ENCODE data around the gene DAB1. TPM values are rescaled to one million over a fixed set of nuclear protein-coding genes. Genes with fewer than 3 reads are reported as not detected.
"Not testable (repeated sequence)": the region's sequence is repeated elsewhere in the genome, so short reads cannot be mapped to it uniquely, and the experiment has no call there.

Gene DAB1
- total RNA-seq, 2 donors from 2014 or later: 0.72 TPM; not detected in 1

DNA sequence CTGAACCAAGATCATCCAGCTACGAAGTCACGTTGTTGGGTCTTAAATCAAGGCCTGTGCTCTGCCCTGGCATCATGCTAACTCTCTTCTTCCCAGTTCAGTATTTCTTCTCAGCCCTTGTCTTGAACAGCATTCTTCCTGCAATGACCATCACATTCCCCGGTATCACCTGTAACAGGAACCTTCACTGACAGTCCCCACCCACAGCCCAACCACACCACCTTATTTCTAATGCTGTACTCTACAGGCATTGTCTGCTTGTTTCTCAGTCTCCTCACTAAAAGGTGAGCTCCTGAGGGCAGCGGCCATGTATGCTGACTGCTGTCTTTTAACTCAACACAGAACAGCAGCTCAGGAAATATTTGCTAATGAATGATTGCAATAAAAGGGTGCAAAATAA is 54.0 kb downstream of the DAB1 start:
- Mint-ChIP-seq H3K4me1 (ENCODE audit: low read depth) (no peaks in the 10 kb centered on the region), H3K4me3 (no peak overlapping the region), H3K27ac (no peak overlapping the region), H3K36me3 (ENCODE audit: insufficient read depth in 2 of 2) (peaks cover 0 to 3% of the 10 kb centered on the region in 2 donors), H3K9me3 (peaks cover 5 to 6% of the 10 kb centered on the region in 2 donors), H3K27me3 (ENCODE audit: low read depth) (peaks cover 6% of the 10 kb centered on the region)
- DNase-seq: no peak
- no peak for ATAC-seq (replicated peaks in 1 of 2)

DNA sequence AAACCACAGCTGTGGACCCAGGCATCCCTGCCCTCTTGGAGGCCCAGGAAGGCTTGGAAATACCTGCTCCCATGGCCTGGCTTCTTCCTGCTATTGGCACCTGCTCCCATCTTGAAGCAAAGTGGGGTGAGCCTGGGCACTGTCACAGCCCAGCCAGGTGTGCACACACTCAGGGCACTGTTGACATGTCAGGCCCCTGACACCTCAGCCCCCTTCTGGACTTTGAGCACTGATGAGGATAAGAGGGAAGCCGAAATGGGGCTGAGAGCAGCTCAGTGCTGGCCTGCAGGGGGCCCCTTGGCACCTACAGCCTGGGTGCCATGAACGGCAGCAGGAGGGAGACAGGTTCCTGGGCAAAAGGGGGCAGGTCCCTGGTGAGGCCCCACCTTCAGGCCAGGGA is 55.9 kb downstream of the DAB1 start:
- H3K4me3 Mint-ChIP-seq: no peak overlapping the region
- DNase-seq (no peak), ATAC-seq (replicated peaks in 1 of 2) (no peak)
- peaks cover 3% of the 10 kb centered on the region for H3K27me3 Mint-ChIP-seq (ENCODE audit: low read depth)
- H3K27ac Mint-ChIP-seq: no peak overlapping the region
- no peaks in the 10 kb centered on the region for H3K4me1 Mint-ChIP-seq (ENCODE audit: low read depth)
- peaks cover 5 to 6% of the 10 kb centered on the region in 2 donors for H3K9me3 Mint-ChIP-seq
- peaks cover 0 to 3% of the 10 kb centered on the region in 2 donors for H3K36me3 Mint-ChIP-seq (ENCODE audit: insufficient read depth in 2 of 2)

DNA sequence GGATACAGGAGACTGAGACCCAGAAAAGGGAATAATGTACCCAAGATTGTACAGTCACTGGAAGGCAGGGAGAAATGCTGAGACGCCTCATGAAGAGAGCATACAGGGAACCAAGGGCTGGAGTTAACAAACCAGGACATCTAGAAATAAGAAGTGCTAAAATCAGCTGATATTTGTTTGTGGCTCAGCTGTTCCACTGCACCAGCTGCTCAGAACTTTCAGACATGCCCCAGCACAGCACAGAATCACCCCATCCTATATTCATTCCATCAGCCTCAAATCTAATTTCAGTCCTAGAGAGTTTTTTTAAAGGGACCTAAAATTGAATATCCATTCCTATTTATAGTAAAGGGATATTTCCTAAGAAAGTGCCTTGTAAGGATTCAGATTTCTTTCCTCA is 60.2 kb downstream of the DAB1 start:
- H3K27ac Mint-ChIP-seq: no peak overlapping the region
- H3K36me3 Mint-ChIP-seq (ENCODE audit: insufficient read depth in 2 of 2): peaks cover 0 to 1% of the 10 kb centered on the region in 2 donors
- no peaks in the 10 kb centered on the region for H3K4me1 Mint-ChIP-seq (ENCODE audit: low read depth)
- no peaks in the 10 kb centered on the region for H3K27me3 Mint-ChIP-seq (ENCODE audit: low read depth)
- ATAC-seq (replicated peaks in 1 of 2) (no peak), DNase-seq (no peak)
- H3K4me3 Mint-ChIP-seq: no peak overlapping the region
- H3K9me3 Mint-ChIP-seq: peaks cover 2 to 4% of the 10 kb centered on the region in 2 donors

- no peaks in the 10 kb centered on the region for H3K36me3 Mint-ChIP-seq (ENCODE audit: insufficient read depth in 2 of 2)
These were observed 60.7 kb downstream of the DAB1 start for GRCh38 chr1:57363165-57363564.

DNA sequence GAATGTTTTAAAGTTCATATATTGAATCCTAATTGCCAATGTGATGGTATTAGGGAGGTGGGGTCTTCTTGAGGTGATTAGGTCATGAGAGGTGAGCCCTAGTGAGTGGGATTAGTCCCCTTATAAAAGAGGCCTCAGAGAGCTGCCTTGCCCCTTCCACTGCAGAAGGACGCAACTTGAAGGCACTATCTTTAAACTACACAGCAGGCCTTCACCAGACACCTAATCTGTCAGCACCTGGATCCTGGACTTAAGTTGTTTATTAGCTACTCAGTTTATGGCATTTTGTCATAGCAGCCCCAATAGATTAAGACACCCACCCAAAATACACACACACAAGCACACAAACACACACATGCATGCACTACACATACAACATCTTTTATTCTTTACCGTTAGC is 61.4 kb downstream of the DAB1 start:
- Mint-ChIP-seq H3K9me3 (peaks cover 1 to 4% of the 10 kb centered on the region in 2 donors), H3K27me3 (ENCODE audit: low read depth) (no peaks in the 10 kb centered on the region), H3K27ac (no peak overlapping the region), H3K4me1 (ENCODE audit: low read depth) (no peaks in the 10 kb centered on the region), H3K4me3 (no peak overlapping the region), H3K36me3 (ENCODE audit: insufficient read depth in 2 of 2) (no peaks in the 10 kb centered on the region)
- no peak for ATAC-seq (replicated peaks in 1 of 2)
- DNase-seq: no peak

More at GRCh38 chr1:57363165-57363564, 60.7 kb downstream of the DAB1 start:
- Mint-ChIP-seq H3K27me3 (ENCODE audit: low read depth) (no peaks in the 10 kb centered on the region), H3K9me3 (peaks cover 1 to 4% of the 10 kb centered on the region in 2 donors), H3K4me1 (ENCODE audit: low read depth) (no peaks in the 10 kb centered on the region), H3K4me3 (no peak overlapping the region), H3K27ac (no peak overlapping the region)
- DNase-seq (no peak), ATAC-seq (replicated peaks in 1 of 2) (no peak)

- H3K4me3 Mint-ChIP-seq: no peak overlapping the region
- DNase-seq (no peak), ATAC-seq (replicated peaks in 1 of 2) (no peak)
- H3K4me1 Mint-ChIP-seq (ENCODE audit: low read depth): no peaks in the 10 kb centered on the region
- no peaks in the 10 kb centered on the region for H3K27me3 Mint-ChIP-seq (ENCODE audit: low read depth)
- peaks cover 1 to 2% of the 10 kb centered on the region in 2 donors for H3K9me3 Mint-ChIP-seq
- H3K27ac Mint-ChIP-seq: no peak overlapping the region
- H3K36me3 Mint-ChIP-seq (ENCODE audit: insufficient read depth in 2 of 2): no peaks in the 10 kb centered on the region
These were observed 62.3 kb downstream of the DAB1 start for GRCh38 chr1:57361516-57361915.

DNA sequence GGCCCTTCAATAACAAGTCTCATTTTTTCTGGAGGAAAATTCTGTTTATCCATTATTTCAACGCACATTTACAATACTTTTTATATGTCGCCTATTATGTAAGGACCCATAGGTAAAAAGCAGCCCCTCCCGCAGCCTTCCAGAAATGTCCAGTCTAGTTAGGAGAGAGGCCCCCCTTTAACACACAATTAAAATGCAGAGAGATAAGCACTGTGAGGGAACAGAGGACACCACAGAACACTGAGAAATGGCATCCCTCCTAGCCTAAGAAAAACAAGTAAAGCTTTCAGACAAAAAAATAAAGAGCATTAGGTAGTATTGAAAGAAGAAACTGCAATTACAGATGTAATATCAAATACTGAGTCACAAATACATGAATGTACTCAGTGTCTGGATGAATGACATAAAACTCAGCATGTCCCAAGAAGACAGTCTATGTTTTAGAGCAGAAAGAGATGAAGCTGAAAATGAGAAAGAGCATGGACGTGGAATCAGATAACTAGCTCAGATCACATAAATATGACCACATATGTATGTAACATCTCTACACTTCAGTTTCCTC is 62.9 kb downstream of the DAB1 start:
- no peak for ATAC-seq (replicated peaks in 1 of 2)
- Mint-ChIP-seq H3K4me1 (ENCODE audit: low read depth) (no peaks in the 10 kb centered on the region), H3K9me3 (peaks cover 1 to 2% of the 10 kb centered on the region in 2 donors), H3K27ac (no peak overlapping the region), H3K4me3 (no peak overlapping the region), H3K36me3 (ENCODE audit: insufficient read depth in 2 of 2) (no peaks in the 10 kb centered on the region), H3K27me3 (ENCODE audit: low read depth) (no peaks in the 10 kb centered on the region)
- no peak for DNase-seq

- no peak overlapping the region for H3K4me3 Mint-ChIP-seq
- no peaks in the 10 kb centered on the region for H3K4me1 Mint-ChIP-seq (ENCODE audit: low read depth)
- no peak overlapping the region for H3K27ac Mint-ChIP-seq
- DNase-seq (no peak), ATAC-seq (replicated peaks in 1 of 2) (no peak)
- H3K9me3 Mint-ChIP-seq: peaks cover 5 to 7% of the 10 kb centered on the region in 2 donors
- H3K36me3 Mint-ChIP-seq (ENCODE audit: insufficient read depth in 2 of 2): no peaks in the 10 kb centered on the region
- no peaks in the 10 kb centered on the region for H3K27me3 Mint-ChIP-seq (ENCODE audit: low read depth)
These were observed 66.4 kb downstream of the DAB1 start for GRCh38 chr1:57357462-57357861.

GRCh38 chr1:57353654-57354053 is 70.2 kb downstream of the DAB1 start:
- DNase-seq (no peak), ATAC-seq (replicated peaks in 1 of 2) (no peak)
- Mint-ChIP-seq H3K4me3 (no peak overlapping the region), H3K27me3 (ENCODE audit: low read depth) (no peaks in the 10 kb centered on the region), H3K27ac (no peak overlapping the region), H3K9me3 (peaks cover 5 to 11% of the 10 kb centered on the region in 2 donors), H3K36me3 (ENCODE audit: insufficient read depth in 2 of 2) (no peaks in the 10 kb centered on the region), H3K4me1 (ENCODE audit: low read depth) (no peaks in the 10 kb centered on the region)

- Mint-ChIP-seq H3K27ac (no peak overlapping the region), H3K27me3 (ENCODE audit: low read depth) (peaks cover 5% of the 10 kb centered on the region), H3K36me3 (ENCODE audit: insufficient read depth in 2 of 2) (no peaks in the 10 kb centered on the region), H3K4me1 (ENCODE audit: low read depth) (no peaks in the 10 kb centered on the region), H3K9me3 (peaks cover 4 to 8% of the 10 kb centered on the region in 2 donors), H3K4me3 (no peak overlapping the region)
- no peak for DNase-seq
- ATAC-seq (replicated peaks in 1 of 2): no peak
These were observed 73.2 kb downstream of the DAB1 start for GRCh38 chr1:57350610-57351009.

DNA sequence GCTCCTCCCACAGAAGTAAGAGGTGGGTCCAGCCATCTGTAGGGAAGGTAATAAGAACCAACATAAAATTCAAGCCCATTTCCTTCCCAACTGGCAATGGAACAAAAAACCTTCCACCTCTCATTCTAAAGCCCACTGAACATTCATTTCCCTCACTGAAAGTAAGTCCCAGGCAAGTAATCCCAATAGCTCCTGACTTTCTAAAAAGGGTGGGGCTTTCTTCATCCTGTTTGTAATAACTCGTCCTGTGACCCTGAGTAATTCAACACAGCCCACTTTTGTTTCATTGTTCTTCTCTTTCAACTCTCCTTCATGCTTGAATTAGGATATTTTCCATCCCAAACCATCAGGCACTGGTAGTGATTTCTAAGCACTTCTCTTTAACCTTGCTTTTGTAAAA is 74.9 kb downstream of the DAB1 start:
- Mint-ChIP-seq H3K4me1 (ENCODE audit: low read depth) (no peaks in the 10 kb centered on the region), H3K27me3 (ENCODE audit: low read depth) (peaks cover 6% of the 10 kb centered on the region), H3K36me3 (ENCODE audit: insufficient read depth in 2 of 2) (no peaks in the 10 kb centered on the region), H3K27ac (no peak overlapping the region), H3K4me3 (no peak overlapping the region), H3K9me3 (peaks cover 0 to 4% of the 10 kb centered on the region in 2 donors)
- DNase-seq (no peak), ATAC-seq (replicated peaks in 1 of 2) (no peak)

DNA sequence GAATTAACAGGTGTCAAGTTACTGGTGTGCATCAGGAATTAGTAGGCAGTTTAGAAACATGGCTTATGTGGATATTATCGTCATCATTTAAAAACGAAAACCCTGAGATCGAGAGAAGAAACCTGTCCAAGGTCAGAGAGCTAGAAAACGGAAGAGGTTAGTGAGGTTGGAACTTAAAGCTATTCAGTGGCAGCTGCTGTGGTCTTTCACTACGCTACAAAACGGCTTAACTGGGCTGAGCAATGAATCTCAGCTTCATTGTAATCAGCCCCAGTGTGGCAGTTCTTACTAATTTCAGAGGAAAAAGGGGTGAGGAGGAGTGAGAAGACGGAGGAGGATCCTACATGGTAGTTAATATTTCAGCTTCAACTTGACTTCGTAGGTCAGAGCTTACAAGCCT is 77.9 kb downstream of the DAB1 start:
- no peak overlapping the region for H3K27ac Mint-ChIP-seq
- no peak overlapping the region for H3K4me3 Mint-ChIP-seq
- H3K9me3 Mint-ChIP-seq: no peaks in the 10 kb centered on the region
- DNase-seq: no peak
- no peaks in the 10 kb centered on the region for H3K4me1 Mint-ChIP-seq (ENCODE audit: low read depth)
- peaks cover 6% of the 10 kb centered on the region for H3K27me3 Mint-ChIP-seq (ENCODE audit: low read depth)
- ATAC-seq (replicated peaks in 1 of 2): no peak
- no peaks in the 10 kb centered on the region for H3K36me3 Mint-ChIP-seq (ENCODE audit: insufficient read depth in 2 of 2)

GRCh38 chr1:57344265-57344664 is 79.6 kb downstream of the DAB1 start:
- no peak overlapping the region for H3K4me3 Mint-ChIP-seq
- no peak overlapping the region for H3K27ac Mint-ChIP-seq
- H3K9me3 Mint-ChIP-seq: no peaks in the 10 kb centered on the region
- H3K27me3 Mint-ChIP-seq (ENCODE audit: low read depth): peaks cover 6% of the 10 kb centered on the region
- DNase-seq (no peak), ATAC-seq (replicated peaks in 1 of 2) (no peak)
- H3K4me1 Mint-ChIP-seq (ENCODE audit: low read depth): no peaks in the 10 kb centered on the region
- no peaks in the 10 kb centered on the region for H3K36me3 Mint-ChIP-seq (ENCODE audit: insufficient read depth in 2 of 2)

DNA sequence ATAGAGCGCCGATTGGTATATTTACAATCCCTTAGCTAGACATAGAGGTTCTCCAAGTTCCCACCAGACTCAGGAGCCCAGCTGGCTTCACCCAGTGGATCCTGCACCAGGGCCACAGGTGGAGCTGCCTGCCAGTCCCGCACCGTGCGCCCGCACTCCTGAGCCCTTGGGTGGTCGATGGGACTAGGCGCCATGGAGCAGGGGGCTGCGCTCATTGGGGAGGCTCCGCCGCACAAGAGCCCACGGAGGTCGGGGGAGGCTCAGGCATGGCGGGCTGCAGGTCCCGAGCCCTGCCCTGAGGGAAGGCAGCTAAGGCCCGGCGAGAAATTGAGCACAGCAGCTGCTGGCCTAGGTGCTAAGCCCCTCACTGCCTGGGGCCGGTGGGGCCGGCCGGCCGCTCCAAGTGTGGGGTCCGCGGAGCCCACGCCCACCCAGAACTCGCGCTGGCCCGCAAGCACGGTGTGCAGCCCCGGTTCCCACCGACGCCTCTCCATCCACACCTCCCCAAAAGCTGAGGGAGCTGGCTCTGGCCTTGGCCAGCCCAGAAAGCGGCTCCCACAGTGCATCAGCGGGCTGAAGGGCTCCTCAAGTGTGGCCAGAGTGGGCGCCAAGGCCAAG is 80.5 kb downstream of the DAB1 start:
- not testable (repeated sequence) for H3K36me3 Mint-ChIP-seq (ENCODE audit: insufficient read depth in 2 of 2); H3K27me3 Mint-ChIP-seq (ENCODE audit: low read depth); H3K27ac Mint-ChIP-seq; DNase-seq; H3K9me3 Mint-ChIP-seq; ATAC-seq (replicated peaks in 1 of 2); H3K4me3 Mint-ChIP-seq; H3K4me1 Mint-ChIP-seq (ENCODE audit: low read depth)

Measured in activated T-cell treated with anti-CD3 and anti-CD28 coated beads, Interleukin-2, amount 50 U/mL, for 72 hours (primary cell).